ENCODE results near the gene KIAA0930. TPM values are rescaled to one million over a fixed set of nuclear protein-coding genes. Genes with fewer than 3 reads are reported as not detected.

Gene KIAA0930
- total RNA-seq, 1 experiment from 2014 or later: 27.5 TPM

Other genes starting within 250 kb of the KIAA0930 start
- not detected in 2 replicates for gene PHF21B, start 230.9 kb downstream of the KIAA0930 start, total RNA-seq (2014; rRNA removed; shearing (Covaris generic))
- 51.7 and 63.5 TPM in 2 replicates for gene NUP50, start 77.0 kb downstream of the KIAA0930 start, total RNA-seq (2014; rRNA removed; shearing (Covaris generic))
- not detected in 2 replicates for gene UPK3A, start 44.1 kb upstream of the KIAA0930 start, total RNA-seq (2014; rRNA removed; shearing (Covaris generic))
- gene FAM118A, start 69.0 kb upstream of the KIAA0930 start, total RNA-seq (2014; rRNA removed; shearing (Covaris generic)): 4.1 and 9.8 TPM in 2 replicates
- gene SMC1B, start 172.7 kb upstream of the KIAA0930 start, total RNA-seq (2014; rRNA removed; shearing (Covaris generic)): 0.20 TPM in 1 of 2 replicates, not detected in the other
- gene RIBC2, start 172.8 kb upstream of the KIAA0930 start, total RNA-seq (2014; rRNA removed; shearing (Covaris generic)): 6.4 and 9.5 TPM in 2 replicates